IMR-90 (cell line): Measurements from ENCODE around the gene FGF6. TPM values are rescaled to one million over a fixed set of nuclear protein-coding genes. Genes with fewer than 3 reads are reported as not detected.

Experiments
- ATAC-seq: fragments of 200-7000 bp; cut with Tn5 transposase; 2 replicates; pipeline ENCODE4 v1.9.1; 2020; ENCODE audit warnings: low read depth, mild to moderate bottlenecking, moderate library complexity
- BruUV-seq: library from RNA; stranded (reverse); fragments of 400-500 nt; replicated peaks from 2 replicates; lab custom pipeline; 2021; lab: Mats Ljungman, UMichigan
- CTCF ChIA-PET: fragments of 300-600 bp; formaldehyde crosslinking; extraction: SDS; loops from one replicate; lab custom pipeline; 2021; ENCODE audit warnings: antibody characterized with exemption; lab: Yijun Ruan, JAX
- POLR2A ChIA-PET: fragments of 300-600 bp; sonication (Branson Sonifier 250); formaldehyde crosslinking; loops from one replicate; lab custom pipeline; 2022; ENCODE audit warnings: antibody characterized with exemption; ENCODE audit not compliant: unreplicated experiment; lab: Charles Lee
- DNase-seq: peaks from one replicate; pipeline ENCODE4 v3.0.0; 2013
- H2AFZ ChIP-seq: replicated peaks from 2 replicates; pipeline ENCODE3; 2013; ENCODE audit warnings: low read length, mild to moderate bottlenecking; ENCODE audit not compliant: poor library complexity
- H2AK5ac ChIP-seq: 2 replicates; pipeline ENCODE4 v1.6.1; 2013; ENCODE audit warnings: low read depth, low read length, inconsistent platforms
- H2AK9ac ChIP-seq: replicated peaks from 2 replicates; pipeline ENCODE3; 2013; ENCODE audit warnings: mild to moderate bottlenecking, low read depth, low read length, moderate library complexity; ENCODE audit not compliant: poor library complexity
- H2BK120ac ChIP-seq: 2 replicates; pipeline ENCODE4 v1.6.1; 2013; ENCODE audit warnings: low read depth, low read length, inconsistent platforms
- H2BK15ac ChIP-seq: 3 replicates; pipeline ENCODE4 v1.6.1; 2013; ENCODE audit warnings: low read depth, low read length, inconsistent platforms
- H2BK20ac ChIP-seq: 2 replicates; pipeline ENCODE4 v1.6.1; 2013; ENCODE audit warnings: low read depth, mild to moderate bottlenecking, inconsistent platforms, low read length, moderate library complexity
- H2BK5ac ChIP-seq: 2 replicates; pipeline ENCODE4 v1.6.1; 2013; ENCODE audit warnings: mild to moderate bottlenecking, low read depth, low read length, inconsistent platforms; ENCODE audit not compliant: poor library complexity, severe bottlenecking
- H3K14ac ChIP-seq: replicated peaks from 2 replicates; pipeline ENCODE4 v1.6.1; 2013; ENCODE audit warnings: low read depth, low read length, inconsistent platforms
- H3K18ac ChIP-seq: 2 replicates; pipeline ENCODE4 v1.6.1; 2013; ENCODE audit warnings: low read depth, low read length, control low read depth
- H3K23ac ChIP-seq: 2 replicates; pipeline ENCODE4 v1.6.1; 2013; ENCODE audit warnings: low read depth, low read length, inconsistent platforms
- H3K27ac ChIP-seq: 2 replicates; pipeline ENCODE4 v1.5.1; 2013; ENCODE audit warnings: mild to moderate bottlenecking, control low read depth, low read length; ENCODE audit not compliant: insufficient read depth
- H3K27me3 ChIP-seq: 2 replicates; pipeline ENCODE4 v1.6.1; 2013; ENCODE audit warnings: low read length; ENCODE audit not compliant: control insufficient read depth, insufficient read depth
- H3K36me3 ChIP-seq: 2 replicates; pipeline ENCODE4 v1.6.1; 2013; ENCODE audit warnings: low read length, mixed read lengths; ENCODE audit not compliant: control insufficient read depth, insufficient read depth
- H3K4ac ChIP-seq: 2 replicates; pipeline ENCODE4 v1.6.1; 2013; ENCODE audit warnings: low read depth, low read length, inconsistent platforms
- H3K4me1 ChIP-seq: 2 replicates; pipeline ENCODE4 v1.6.1; 2013; ENCODE audit warnings: low read length, mixed read lengths; ENCODE audit not compliant: control insufficient read depth, insufficient read depth
- H3K4me2 ChIP-seq: 2 replicates; pipeline ENCODE4 v1.6.1; 2013; ENCODE audit warnings: low read depth, mild to moderate bottlenecking, control low read depth, low read length, moderate library complexity
- H3K4me3 ChIP-seq: 2 replicates; pipeline ENCODE4 v1.5.1; 2013; ENCODE audit warnings: low read depth, mild to moderate bottlenecking, control low read depth, low read length, moderate library complexity; ENCODE audit not compliant: insufficient read depth
- H3K56ac ChIP-seq: 2 replicates; pipeline ENCODE4 v1.6.1; 2013; ENCODE audit warnings: low read length, inconsistent platforms; ENCODE audit not compliant: insufficient read depth; ENCODE audit errors: extremely low read depth
- H3K79me1 ChIP-seq, 2 experiments: 2 replicates each; pipeline ENCODE4 v1.6.1; 2013; ENCODE audit warnings: low read length in 2 of 2, inconsistent platforms in 1 of 2, low read depth in 1 of 2
- H3K9ac ChIP-seq: 2 replicates; pipeline ENCODE4 v1.6.1; 2013; ENCODE audit warnings: low read depth, low read length, control low read depth
- H3K9me1 ChIP-seq: 2 replicates; pipeline ENCODE4 v1.6.1; 2013; ENCODE audit warnings: low read length, inconsistent platforms; ENCODE audit not compliant: insufficient read depth
- H3K9me3 ChIP-seq: 2 replicates; pipeline ENCODE4 v1.6.1; 2013; ENCODE audit warnings: low read length; ENCODE audit not compliant: control insufficient read depth, insufficient read depth
- H4K20me1 ChIP-seq: 2 replicates; pipeline ENCODE4 v1.6.1; 2013; ENCODE audit warnings: low read length, inconsistent platforms; ENCODE audit not compliant: insufficient read depth
- H4K5ac ChIP-seq: 2 replicates; pipeline ENCODE4 v1.6.1; 2013; ENCODE audit warnings: mild to moderate bottlenecking, low read depth, low read length, control low read depth
- H4K8ac ChIP-seq, 2 experiments: 2 replicates each; pipeline ENCODE4 v1.6.1; 2013; ENCODE audit warnings: low read depth in 2 of 2, low read length in 2 of 2, control low read depth in 1 of 2, inconsistent platforms in 1 of 2
- H4K91ac ChIP-seq: 2 replicates; pipeline ENCODE4 v1.6.1; 2013; ENCODE audit warnings: low read depth, low read length, inconsistent platforms; ENCODE audit not compliant: insufficient read depth
- CEBPB ChIP-seq: IDR thresholded peaks from 2 replicates; pipeline ENCODE4 v1.6.1; 2012; ENCODE audit warnings: low read depth, low read length, improper control_type of control experiment
- CTCF ChIP-seq: conservative IDR thresholded peaks from 2 replicates; pipeline ENCODE4 v1.5.1; 2012; ENCODE audit warnings: mild to moderate bottlenecking, low read depth, low read length, improper control_type of control experiment
- ELK1 ChIP-seq: fragments of 150-350 bp; IDR thresholded peaks from 2 replicates; pipeline ENCODE4 v1.6.1; 2016; ENCODE audit warnings: low read depth, mild to moderate bottlenecking, low read length, moderate library complexity, borderline replicate concordance
- FOS ChIP-seq: fragments of 150-350 bp; IDR thresholded peaks from 2 replicates; pipeline ENCODE4 v1.6.1; 2016; ENCODE audit warnings: low read depth, low read length
- MAZ ChIP-seq: IDR thresholded peaks from 2 replicates; pipeline ENCODE4 v1.6.1; 2012; ENCODE audit warnings: low read depth, mild to moderate bottlenecking, low read length, improper control_type of control experiment, moderate library complexity, borderline replicate concordance
- MXI1 ChIP-seq: IDR thresholded peaks from 2 replicates; pipeline ENCODE4 v1.6.1; 2012; ENCODE audit warnings: low read depth, mild to moderate bottlenecking, low read length, moderate library complexity, borderline replicate concordance
- POLR2A ChIP-seq: IDR thresholded peaks from 2 replicates; pipeline ENCODE4 v1.6.1; 2012; ENCODE audit warnings: mild to moderate bottlenecking, low read depth, low read length
- RAD21 ChIP-seq: IDR thresholded peaks from 2 replicates; pipeline ENCODE4 v1.6.1; 2012; ENCODE audit warnings: low read length, improper control_type of control experiment
- RCOR1 ChIP-seq: IDR thresholded peaks from 2 replicates; pipeline ENCODE4 v1.6.1; 2012; ENCODE audit warnings: mild to moderate bottlenecking, low read length, improper control_type of control experiment; ENCODE audit not compliant: insufficient replicate concordance
- SMC3 ChIP-seq: fragments of 150-350 bp; IDR thresholded peaks from 2 replicates; pipeline ENCODE4 v1.6.1; 2016; ENCODE audit warnings: low read depth, mild to moderate bottlenecking, antibody characterized with exemption, low read length, moderate library complexity
- WGBS, 2 experiments: methylation state at CpG; one replicate each; pipeline versions ENCODE4 v1.1.5 to v1.1.7; 2013; ENCODE audit warnings: missing lambda C conversion rate in 2 of 2; ENCODE audit not compliant: insufficient read length in 1 of 2; ENCODE audit errors: extremely low coverage in 2 of 2; 5-methylcytosine and 5-hydroxymethylcytosine counted together
- dilution Hi-C: fragments of 300-500 bp; cut with HindIII; formaldehyde crosslinking; loops from one replicate; pipeline ENCODE4 v1.14.3; 2018; ENCODE audit warnings: low sequenced_read_pairs; ENCODE audit not compliant: unreplicated experiment
- in situ Hi-C: fragments of 300-500 bp; cut with MboI; formaldehyde crosslinking; loops from 3 replicates; pipeline ENCODE4 v1.14.3; 2019; ENCODE audit warnings: low sequenced_read_pairs, inconsistent platforms, mixed read lengths
- intact Hi-C: fragments of 100-400 bp; cut with micrococcal nuclease; formaldehyde crosslinking; loops from 2 replicates; pipeline ENCODE4 v1.10.0; 2022
- polyA plus RNA-seq, 3 experiments: library from polyadenylated mRNA; depleted of rRNA; stranded (reverse); fragments of >200 nt; gene quantifications; 2 replicates each; pipeline ENCODE4 v1.2.3, GENCODE V29; 2012; ENCODE audit warnings: low replicate concordance in 1 of 3
- total RNA-seq: library from RNA; depleted of rRNA; stranded (reverse); fragments of >200 nt; gene quantifications from 2 replicates; pipeline ENCODE4 v1.2.3, GENCODE V29; 2012

Gene FGF6
- total and polyA plus RNA-seq, 2 of the 4 experiments (the other 2 are of a cell fraction): not detected

- ATAC-seq (no peak), DNase-seq (no peak)
- H3K23ac ChIP-seq: no peak overlapping the region
- H3K4me2 ChIP-seq: no peak overlapping the region
- no peak overlapping the region for H2BK5ac ChIP-seq
- H2AK9ac ChIP-seq: no peak overlapping the region
- in situ Hi-C loops: no loop called here
- no peak overlapping the region for H2BK15ac ChIP-seq
- H4K5ac ChIP-seq: no peak overlapping the region
- H3K56ac ChIP-seq: no peak overlapping the region
- no peaks in the 10 kb centered on the region for H3K79me1 ChIP-seq
- no TSS peak for BruUV-seq
- no peak overlapping the region for H3K14ac ChIP-seq
- TF ChIP-seq CEBPB (no peak), POLR2A (no peak), SMC3 (no peak), MAZ (no peak), ELK1 (no peak), RAD21 (no peak), RCOR1 (no peak), MXI1 (no peak), CTCF (no peak), FOS (no peak)
- intact Hi-C loops: no loop called here
- no peak overlapping the region for H3K27ac ChIP-seq
- CTCF ChIA-PET: no interaction called here
- POLR2A ChIA-PET: no interaction called here
- no peak overlapping the region for H3K9ac ChIP-seq
- no peak overlapping the region for H4K91ac ChIP-seq
- H3K9me3 ChIP-seq: no peaks in the 10 kb centered on the region
- no peak overlapping the region for H3K4me3 ChIP-seq
- H3K36me3 ChIP-seq: no peaks in the 10 kb centered on the region
- H4K20me1 ChIP-seq: no peaks in the 10 kb centered on the region
- no peak overlapping the region for H2BK120ac ChIP-seq
- H2BK20ac ChIP-seq: no peak overlapping the region
- no peak overlapping the region for H2AFZ ChIP-seq
- no peaks in the 10 kb centered on the region for H3K4me1 ChIP-seq
- H3K4ac ChIP-seq: no peak overlapping the region
- WGBS, 2 experiments: no CpG with 5 or more reads among the region's 4 CpGs
- H3K18ac ChIP-seq: no peak overlapping the region
- no peak overlapping the region for H4K8ac ChIP-seq
- dilution Hi-C loops: no loop called here
- no peak overlapping the region for H2AK5ac ChIP-seq
- no peaks in the 10 kb centered on the region for H3K9me1 ChIP-seq
- H3K27me3 ChIP-seq: no peaks in the 10 kb centered on the region; the same call in 1 of the 2 replicates
Measured at GRCh38 chr12:4471256-4471655, 25.6 kb upstream of the FGF6 start.
